OCI-LY7 (cell line): ENCODE data around the gene ATP5MC2. TPM values are rescaled to one million over a fixed set of nuclear protein-coding genes. Genes with fewer than 3 reads are reported as not detected.

ENCODE experiments used
- BruUV-seq: library from RNA; stranded (reverse); fragments of 400-500 nt; replicated peaks from 2 replicates; lab custom pipeline; 2021; lab: Mats Ljungman, UMichigan
- CTCF ChIA-PET: fragments of 300-600 bp; sonication (Branson Sonifier 250); formaldehyde crosslinking; loops from one replicate; lab custom pipeline; 2022; ENCODE audit warnings: antibody characterized with exemption; ENCODE audit not compliant: unreplicated experiment; lab: Charles Lee
- POLR2A ChIA-PET: fragments of 300-600 bp; sonication (Branson Sonifier 250); formaldehyde crosslinking; loops from one replicate; lab custom pipeline; 2022; ENCODE audit warnings: antibody characterized with exemption; lab: Charles Lee
- DNase-seq: peaks from one replicate; pipeline ENCODE4 v3.0.0-alpha.2; 2015; ENCODE audit warnings: low spot score
- H2AFZ ChIP-seq: fragments of 200-600 bp; sonication (generic), shearing (Covaris generic); 2 replicates; pipeline ENCODE4 v1.6.1; 2014; ENCODE audit warnings: mild to moderate bottlenecking, antibody characterized with exemption, low read length, moderate library complexity
- H3K27ac ChIP-seq: fragments of 200-600 bp; sonication (generic); 2 replicates; pipeline ENCODE4 v1.5.1; 2014; ENCODE audit warnings: mixed run types, low read depth, mild to moderate bottlenecking, moderate library complexity, low read length, inconsistent platforms; ENCODE audit not compliant: poor library complexity, severe bottlenecking
- H3K36me3 ChIP-seq: fragments of 200-600 bp; sonication (generic); 2 replicates; pipeline ENCODE4 v1.6.1; 2014; ENCODE audit warnings: mild to moderate bottlenecking, antibody characterized with exemption, low read length, moderate library complexity, mixed read lengths; ENCODE audit not compliant: insufficient read depth
- H3K4me1 ChIP-seq: fragments of 200-600 bp; sonication (generic); 2 replicates; pipeline ENCODE4 v1.5.1; 2014; ENCODE audit warnings: mild to moderate bottlenecking, low read length; ENCODE audit not compliant: insufficient read depth, poor library complexity, severe bottlenecking
- H3K4me2 ChIP-seq: fragments of 200-600 bp; sonication (generic); 2 replicates; pipeline ENCODE4 v1.6.1; 2014; ENCODE audit warnings: mild to moderate bottlenecking, low read length
- H3K4me3 ChIP-seq: fragments of 200-600 bp; sonication (generic); 2 replicates; pipeline ENCODE4 v1.5.1; 2014; ENCODE audit warnings: mild to moderate bottlenecking, low read depth, low read length; ENCODE audit not compliant: poor library complexity, severe bottlenecking
- H3K79me2 ChIP-seq: fragments of 200-600 bp; sonication (generic); 2 replicates; pipeline ENCODE4 v1.6.1; 2016; ENCODE audit warnings: low read depth, mild to moderate bottlenecking, low read length, moderate library complexity, mixed read lengths; ENCODE audit not compliant: insufficient read depth
- H3K9me2 ChIP-seq: fragments of 200-600 bp; sonication (generic); 2 replicates; pipeline ENCODE4 v1.6.1; 2016; ENCODE audit warnings: mild to moderate bottlenecking, low read length, mixed read lengths; ENCODE audit not compliant: insufficient read depth
- H3K9me3 ChIP-seq: fragments of 200-600 bp; sonication (generic); 2 replicates; pipeline ENCODE4 v1.6.1; 2014; ENCODE audit warnings: mild to moderate bottlenecking, mixed run types, low read length, mixed read lengths
- H4K20me1 ChIP-seq: fragments of 200-600 bp; sonication (generic); 2 replicates; pipeline ENCODE4 v1.6.1; 2014; ENCODE audit warnings: mild to moderate bottlenecking, antibody characterized with exemption, low read length, moderate library complexity, mixed read lengths; ENCODE audit not compliant: insufficient read depth
- EZH2phosphoT487 ChIP-seq: fragments of 200-600 bp; sonication (generic); IDR thresholded peaks from 2 replicates; pipeline ENCODE4 v1.6.1; 2018; ENCODE audit warnings: low read depth, borderline replicate concordance, mild to moderate bottlenecking, mixed run types, antibody characterized with exemption, low read length, moderate library complexity, mixed read lengths
- intact Hi-C: fragments of 100-400 bp; cut with micrococcal nuclease; formaldehyde crosslinking; loops from one replicate; pipeline ENCODE4 v1.10.0; 2022; ENCODE audit not compliant: unreplicated experiment
- total RNA-seq, 2 experiments: library from RNA; depleted of rRNA in 1 of 2; stranded (reverse); fragments of >200 nt in 1 of 2; shearing (Covaris generic) in 1 of 2; gene quantifications; 2 replicates each; pipeline ENCODE4 v1.2.3, GENCODE V29; 2014 to 2022
- TF ChIP-seq, protein P1 (sequence below): fragments of 200-600 bp; sonication (generic); conservative IDR thresholded peaks from 2 replicates; pipeline ENCODE4 v1.5.1; 2014; ENCODE audit warnings: mild to moderate bottlenecking, antibody characterized with exemption, low read length, moderate library complexity, mixed read lengths

The ATP5MC2 gene
- total RNA-seq, 2 experiments from 2014 or later: 374 to 500 TPM

DNA sequence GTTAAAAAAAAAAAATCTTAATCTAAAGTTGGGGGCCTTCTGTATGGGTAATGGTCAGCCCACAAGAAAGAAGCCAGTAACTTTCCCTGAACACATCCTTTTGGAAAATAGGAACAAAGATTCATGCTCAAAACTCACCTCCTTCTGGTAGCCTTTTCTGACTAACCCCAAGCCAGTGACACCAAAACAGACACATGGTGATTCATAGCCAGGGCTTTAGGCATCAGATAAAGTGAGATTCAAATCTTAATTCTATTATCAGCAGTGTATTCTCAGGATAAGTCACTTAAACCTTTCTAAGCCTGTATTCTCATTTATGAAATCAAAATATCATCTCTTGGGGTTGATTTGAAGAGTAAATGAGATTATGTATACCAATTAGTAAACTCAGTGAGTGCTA is 4.9 kb downstream of the ATP5MC2 start:
- intact Hi-C loops: no loop called here
- H2AFZ ChIP-seq: no peak overlapping the region
- BruUV-seq: no TSS peak
- DNase-seq: no peak
- H3K4me1 ChIP-seq: peaks cover 13% of the 10 kb centered on the region
- H3K9me2 ChIP-seq: no peaks in the 10 kb centered on the region
- no peak for TF ChIP-seq EZH2phosphoT487
- TF ChIP-seq, protein P1, sequence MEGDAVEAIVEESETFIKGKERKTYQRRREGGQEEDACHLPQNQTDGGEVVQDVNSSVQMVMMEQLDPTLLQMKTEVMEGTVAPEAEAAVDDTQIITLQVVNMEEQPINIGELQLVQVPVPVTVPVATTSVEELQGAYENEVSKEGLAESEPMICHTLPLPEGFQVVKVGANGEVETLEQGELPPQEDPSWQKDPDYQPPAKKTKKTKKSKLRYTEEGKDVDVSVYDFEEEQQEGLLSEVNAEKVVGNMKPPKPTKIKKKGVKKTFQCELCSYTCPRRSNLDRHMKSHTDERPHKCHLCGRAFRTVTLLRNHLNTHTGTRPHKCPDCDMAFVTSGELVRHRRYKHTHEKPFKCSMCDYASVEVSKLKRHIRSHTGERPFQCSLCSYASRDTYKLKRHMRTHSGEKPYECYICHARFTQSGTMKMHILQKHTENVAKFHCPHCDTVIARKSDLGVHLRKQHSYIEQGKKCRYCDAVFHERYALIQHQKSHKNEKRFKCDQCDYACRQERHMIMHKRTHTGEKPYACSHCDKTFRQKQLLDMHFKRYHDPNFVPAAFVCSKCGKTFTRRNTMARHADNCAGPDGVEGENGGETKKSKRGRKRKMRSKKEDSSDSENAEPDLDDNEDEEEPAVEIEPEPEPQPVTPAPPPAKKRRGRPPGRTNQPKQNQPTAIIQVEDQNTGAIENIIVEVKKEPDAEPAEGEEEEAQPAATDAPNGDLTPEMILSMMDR: no peak
- ChIA-PET POLR2A (interaction anchor here (0.5 to 0.7 kb wide), 3 partner anchors 24 to 453 kb away, joined by 3 to 9 read pairs (median 4); no protein-coding TSS in a partner anchor), CTCF (interaction anchor here (0.6 kb wide), 1 partner anchor 683 kb away, joined by 7 read pairs; no protein-coding TSS in a partner anchor)
- H3K4me3 ChIP-seq: no peak overlapping the region
- no peaks in the 10 kb centered on the region for H3K9me3 ChIP-seq
- H3K36me3 ChIP-seq: peaks cover 85% of the 10 kb centered on the region
- no peak overlapping the region for H3K4me2 ChIP-seq
- H3K27ac ChIP-seq: no peak overlapping the region
- H4K20me1 ChIP-seq: no peaks in the 10 kb centered on the region
- peaks cover 27% of the 10 kb centered on the region for H3K79me2 ChIP-seq

- Histone ChIP-seq H4K20me1 (no peaks in the 10 kb centered on the region), H3K4me2 (no peak overlapping the region), H3K36me3 (peaks cover 92% of the 10 kb centered on the region), H3K27ac (no peak overlapping the region), H3K9me2 (no peaks in the 10 kb centered on the region), H3K79me2 (peaks cover 24% of the 10 kb centered on the region), H3K9me3 (no peaks in the 10 kb centered on the region), H2AFZ (no peak overlapping the region), H3K4me1 (peaks cover 13% of the 10 kb centered on the region), H3K4me3 (no peak overlapping the region)
- ChIA-PET CTCF (no interaction called here), POLR2A (interaction anchor here (0.9 to 1.0 kb wide), 3 partner anchors 44 to 128 kb away, joined by 3 to 5 read pairs (median 4); partner anchors contain the start of gene ATF7)
- TF ChIP-seq EZH2phosphoT487: no peak
- TF ChIP-seq, protein P1: no peak
- intact Hi-C loops: no loop called here
- no peak for DNase-seq
- BruUV-seq: no TSS peak
Measured at GRCh38 chr12:53670308-53670707, 5.6 kb downstream of the ATP5MC2 start.

- Histone ChIP-seq H3K9me2 (no peaks in the 10 kb centered on the region), H2AFZ (no peak overlapping the region), H3K27ac (no peak overlapping the region), H3K4me1 (no peaks in the 10 kb centered on the region), H3K4me2 (no peak overlapping the region), H3K36me3 (peaks cover 96% of the 10 kb centered on the region), H3K9me3 (no peaks in the 10 kb centered on the region), H3K79me2 (no peaks in the 10 kb centered on the region), H3K4me3 (no peak overlapping the region), H4K20me1 (no peaks in the 10 kb centered on the region)
- no peak for DNase-seq
- no peak for TF ChIP-seq EZH2phosphoT487
- TF ChIP-seq, protein P1: no peak
- intact Hi-C loops: no loop called here
- BruUV-seq: no TSS peak
- ChIA-PET POLR2A (interaction anchor here (1.2 kb wide), 1 partner anchor 9 kb away, joined by 3 read pairs; no protein-coding TSS in a partner anchor), CTCF (no interaction called here)
Measured at GRCh38 chr12:53667080-53667479, 8.8 kb downstream of the ATP5MC2 start.
